ENCODE data around the gene TM6SF1. TPM values are rescaled to one million over a fixed set of nuclear protein-coding genes. Genes with fewer than 3 reads are reported as not detected.
"Not testable (repeated sequence)": the region's sequence is repeated elsewhere in the genome, so short reads cannot be mapped to it uniquely, and the experiment has no call there.

Gene TM6SF1
- total and polyA plus RNA-seq, 8 donors, result 3.2 to 22.9 (median 4.7) TPM

- Histone ChIP-seq H3K4me3 (no peak overlapping the region), H3K36me3 (peaks cover 0 to 79% of the 10 kb centered on the region in 2 donors), H3K27me3 (no peaks in the 10 kb centered on the region), H3K9me3 (no peaks in the 10 kb centered on the region), H3K4me1 (no peaks in the 10 kb centered on the region), H3K27ac (no peak overlapping the region)
- no peak for ATAC-seq
- no peak for DNase-seq
- intact Hi-C loops (cut with DNase I), result no loop called here
- no peak for TF ChIP-seq CTCF (IDR thresholded peaks at IDR 0.05)
Measured at GRCh38 chr15:83127547-83128150, 20.2 kb downstream of the TM6SF1 start.

GRCh38 chr15:83129791-83130190, 22.3 kb downstream of the TM6SF1 start:
- Histone ChIP-seq H3K36me3 (peaks cover 0 to 88% of the 10 kb centered on the region in 2 donors), H3K9me3 (no peaks in the 10 kb centered on the region), H3K27ac (no peak overlapping the region), H3K4me3 (no peak overlapping the region), H3K27me3 (no peaks in the 10 kb centered on the region), H3K4me1 (no peaks in the 10 kb centered on the region)
- intact Hi-C loops (cut with DNase I), result no loop called here
- ATAC-seq, result no peak
- no peak for TF ChIP-seq CTCF (IDR thresholded peaks at IDR 0.05)
- DNase-seq, result no peak

- Histone ChIP-seq H3K4me3 (no peak overlapping the region), H3K27me3 (no peaks in the 10 kb centered on the region), H3K36me3 (peaks cover 0 to 93% of the 10 kb centered on the region in 2 donors), H3K9me3 (no peaks in the 10 kb centered on the region), H3K4me1 (no peaks in the 10 kb centered on the region), H3K27ac (no peak overlapping the region)
- intact Hi-C loops (cut with DNase I), result no loop called here
- ATAC-seq (no peak), DNase-seq (no peak)
- TF ChIP-seq CTCF (IDR thresholded peaks at IDR 0.05), result no peak
Measured at GRCh38 chr15:83132861-83133523, 25.5 kb downstream of the TM6SF1 start.

GRCh38 chr15:83142151-83142550, 34.7 kb downstream of the TM6SF1 start:
- ATAC-seq; H3K27ac ChIP-seq; H3K27me3 ChIP-seq; intact Hi-C loops (cut with DNase I); H3K4me1 ChIP-seq; H3K9me3 ChIP-seq; DNase-seq; H3K4me3 ChIP-seq: not testable (repeated sequence)
- H3K36me3 ChIP-seq, result peaks cover 0 to 42% of the 10 kb centered on the region in 2 donors

GRCh38 chr15:83144771-83145170, 37.3 kb downstream of the TM6SF1 start:
- no peak for TF ChIP-seq CTCF (IDR thresholded peaks at IDR 0.05)

More at GRCh38 chr15:83144771-83145170, 37.3 kb downstream of the TM6SF1 start:
- Histone ChIP-seq H3K36me3 (peaks cover 0 to 36% of the 10 kb centered on the region in 2 donors), H3K4me1 (no peaks in the 10 kb centered on the region), H3K9me3 (no peaks in the 10 kb centered on the region), H3K4me3 (no peak overlapping the region), H3K27me3 (no peaks in the 10 kb centered on the region), H3K27ac (no peak overlapping the region)
- DNase-seq (no peak), ATAC-seq (no peak)
- intact Hi-C loops (cut with DNase I), result no loop called here
